Fibroblast of lung (primary cell): Measurements from ENCODE around the gene NLGN4X.

ENCODE experiments used
- EZH2 ChIP-seq: IDR thresholded peaks from 2 replicates; pipeline ENCODE4 v1.5.1; 2012; ENCODE audit warnings: low read length, control low read depth, mild to moderate bottlenecking; ENCODE audit errors: missing control alignments
- TF ChIP-seq, protein P1 (sequence below), 2 donors: IDR thresholded peaks in 1 of 2; conservative IDR thresholded peaks in 1 of 2; 1 replicate in 1 of 2; 2 replicates in 1 of 2; pipeline ENCODE4 v1.5.1; 2011 to 2012; ENCODE audit warnings: low read length in 2 of 2, control low read depth in 1 of 2, inconsistent platforms in 1 of 2, low read depth in 1 of 2, mild to moderate bottlenecking in 1 of 2

GRCh38 chrX:5998901-5999300 is 229.8 kb downstream of the NLGN4X start:
- TF ChIP-seq, protein P1, sequence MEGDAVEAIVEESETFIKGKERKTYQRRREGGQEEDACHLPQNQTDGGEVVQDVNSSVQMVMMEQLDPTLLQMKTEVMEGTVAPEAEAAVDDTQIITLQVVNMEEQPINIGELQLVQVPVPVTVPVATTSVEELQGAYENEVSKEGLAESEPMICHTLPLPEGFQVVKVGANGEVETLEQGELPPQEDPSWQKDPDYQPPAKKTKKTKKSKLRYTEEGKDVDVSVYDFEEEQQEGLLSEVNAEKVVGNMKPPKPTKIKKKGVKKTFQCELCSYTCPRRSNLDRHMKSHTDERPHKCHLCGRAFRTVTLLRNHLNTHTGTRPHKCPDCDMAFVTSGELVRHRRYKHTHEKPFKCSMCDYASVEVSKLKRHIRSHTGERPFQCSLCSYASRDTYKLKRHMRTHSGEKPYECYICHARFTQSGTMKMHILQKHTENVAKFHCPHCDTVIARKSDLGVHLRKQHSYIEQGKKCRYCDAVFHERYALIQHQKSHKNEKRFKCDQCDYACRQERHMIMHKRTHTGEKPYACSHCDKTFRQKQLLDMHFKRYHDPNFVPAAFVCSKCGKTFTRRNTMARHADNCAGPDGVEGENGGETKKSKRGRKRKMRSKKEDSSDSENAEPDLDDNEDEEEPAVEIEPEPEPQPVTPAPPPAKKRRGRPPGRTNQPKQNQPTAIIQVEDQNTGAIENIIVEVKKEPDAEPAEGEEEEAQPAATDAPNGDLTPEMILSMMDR (conservative IDR thresholded peaks at IDR 0.05 in 1 of 2, IDR thresholded peaks at IDR 0.05 in 1 of 2; ENCODE audit: low read depth in 1 of 2, low read length in 2 of 2): no peak
- no peak for TF ChIP-seq EZH2
